Neural cell (in vitro differentiated cells): ENCODE data around the gene HMGCS2. TPM values are rescaled to one million over a fixed set of nuclear protein-coding genes. Genes with fewer than 3 reads are reported as not detected.

Source experiments
- H2AFZ ChIP-seq: fragments of 200-600, 300-800 bp; sonication (generic), shearing (Covaris generic); 2 replicates; pipeline ENCODE4 v1.6.0; 2014; ENCODE audit warnings: low read depth, mild to moderate bottlenecking, antibody characterized with exemption, low read length, moderate library complexity
- H3F3A ChIP-seq: fragments of 200-600 bp; shearing (Covaris generic); 2 replicates; pipeline ENCODE4 v1.6.1; 2016; ENCODE audit warnings: mild to moderate bottlenecking, moderate library complexity, mixed read lengths, antibody characterized with exemption, low read length; ENCODE audit not compliant: insufficient read depth, poor library complexity, severe bottlenecking
- H3K27ac ChIP-seq: fragments of 200-600, 300-800 bp; sonication (generic), shearing (Covaris generic); 2 replicates; pipeline ENCODE4 v1.5.1; 2014; ENCODE audit warnings: mild to moderate bottlenecking, low read length, moderate library complexity
- H3K27me3 ChIP-seq: fragments of 300-800, 200-600 bp; sonication (generic), shearing (Covaris generic); 2 replicates; pipeline ENCODE4 v1.6.0; 2014; ENCODE audit warnings: mild to moderate bottlenecking, low read depth, low read length, moderate library complexity; ENCODE audit not compliant: insufficient read depth
- H3K36me3 ChIP-seq: fragments of 300-800, 200-600 bp; sonication (generic), shearing (Covaris generic); 2 replicates; pipeline ENCODE4 v1.5.1; 2014; ENCODE audit warnings: mild to moderate bottlenecking, antibody characterized with exemption, low read length, moderate library complexity; ENCODE audit not compliant: insufficient read depth
- H3K4me2 ChIP-seq: fragments of 300-800, 200-600 bp; sonication (generic), shearing (Covaris generic); 2 replicates; pipeline ENCODE4 v1.6.0; 2014; ENCODE audit warnings: mild to moderate bottlenecking, low read length
- H3K4me3 ChIP-seq: fragments of 300-800, 200-600 bp; sonication (generic), shearing (Covaris generic); 2 replicates; pipeline ENCODE4 v1.5.1; 2014; ENCODE audit warnings: mild to moderate bottlenecking, low read length, moderate library complexity
- H3K79me2 ChIP-seq: fragments of 200-600 bp; shearing (Covaris generic); replicated peaks from 2 replicates; pipeline ENCODE4 v1.6.0; 2014; ENCODE audit warnings: mild to moderate bottlenecking, low read length, moderate library complexity; ENCODE audit not compliant: insufficient read depth
- H3K9ac ChIP-seq: fragments of 300-800, 200-600 bp; sonication (generic), shearing (Covaris generic); 2 replicates; pipeline ENCODE4 v1.6.1; 2016; ENCODE audit warnings: mild to moderate bottlenecking, low read length, mixed read lengths
- H3K9me2 ChIP-seq: fragments of 200-600 bp; shearing (Covaris generic); 2 replicates; pipeline ENCODE4 v1.6.1; 2016; ENCODE audit warnings: mild to moderate bottlenecking, low read length, mixed read lengths; ENCODE audit not compliant: insufficient read depth
- H3K9me3 ChIP-seq: fragments of 200-600, 300-800 bp; sonication (generic), shearing (Covaris generic); 2 replicates; pipeline ENCODE4 v1.6.1; 2016; ENCODE audit warnings: mild to moderate bottlenecking, mixed run types, low read length, moderate library complexity, mixed read lengths
- H4K20me1 ChIP-seq: fragments of 200-600 bp; shearing (Covaris generic); 2 replicates; pipeline ENCODE4 v1.6.1; 2016; ENCODE audit warnings: mild to moderate bottlenecking, mixed run types; ENCODE audit not compliant: insufficient read depth
- CTCF ChIP-seq: fragments of 450-650 bp; IDR thresholded peaks from 2 replicates; pipeline ENCODE4 v1.5.1; 2014; ENCODE audit warnings: antibody characterized with exemption, mild to moderate bottlenecking, moderate library complexity; ENCODE audit not compliant: poor library complexity, severe bottlenecking
- EP300 ChIP-seq: fragments of 450-650 bp; conservative IDR thresholded peaks from 2 replicates; pipeline ENCODE4 v1.6.1; 2014; ENCODE audit warnings: antibody characterized with exemption, mild to moderate bottlenecking, moderate library complexity; ENCODE audit not compliant: poor library complexity, severe bottlenecking
- EZH2 ChIP-seq: fragments of 200-600, 300-800 bp; shearing (Covaris generic), sonication (generic); IDR thresholded peaks from 2 replicates; pipeline ENCODE4 v1.6.1; 2014; ENCODE audit warnings: antibody characterized with exemption, low read length, borderline replicate concordance, mild to moderate bottlenecking; ENCODE audit not compliant: insufficient read depth, poor library complexity, severe bottlenecking
- MXI1 ChIP-seq: fragments of 450-650 bp; conservative IDR thresholded peaks from 2 replicates; pipeline ENCODE4 v1.6.1; 2014; ENCODE audit warnings: antibody characterized with exemption, mild to moderate bottlenecking; ENCODE audit not compliant: poor library complexity, severe bottlenecking
- POLR2AphosphoS5 ChIP-seq: IDR thresholded peaks from 2 replicates; pipeline ENCODE4 v1.6.1; 2012
- RAD21 ChIP-seq: fragments of 450-650 bp; conservative IDR thresholded peaks from 2 replicates; pipeline ENCODE4 v1.6.1; 2014; ENCODE audit warnings: antibody characterized with exemption, mild to moderate bottlenecking, moderate library complexity
- REST ChIP-seq: IDR thresholded peaks from 2 replicates; pipeline ENCODE4 v1.6.1; 2012; ENCODE audit warnings: borderline replicate concordance
- SMC3 ChIP-seq: fragments of 450-650 bp; conservative IDR thresholded peaks from 2 replicates; pipeline ENCODE4 v1.6.1; 2014; ENCODE audit warnings: antibody characterized with exemption, mild to moderate bottlenecking, moderate library complexity; ENCODE audit not compliant: poor library complexity
- TAF1 ChIP-seq: IDR thresholded peaks from 2 replicates; pipeline ENCODE4 v1.6.1; 2012; ENCODE audit warnings: low read depth
- polyA plus RNA-seq: library from polyadenylated mRNA; depleted of rRNA; stranded (reverse); fragments of >200 nt; gene quantifications from 2 replicates; pipeline ENCODE4 v1.2.3, GENCODE V29; 2014

HMGCS2 gene
- polyA plus RNA-seq, 1 donor from 2014 or later, result not detected

DNA sequence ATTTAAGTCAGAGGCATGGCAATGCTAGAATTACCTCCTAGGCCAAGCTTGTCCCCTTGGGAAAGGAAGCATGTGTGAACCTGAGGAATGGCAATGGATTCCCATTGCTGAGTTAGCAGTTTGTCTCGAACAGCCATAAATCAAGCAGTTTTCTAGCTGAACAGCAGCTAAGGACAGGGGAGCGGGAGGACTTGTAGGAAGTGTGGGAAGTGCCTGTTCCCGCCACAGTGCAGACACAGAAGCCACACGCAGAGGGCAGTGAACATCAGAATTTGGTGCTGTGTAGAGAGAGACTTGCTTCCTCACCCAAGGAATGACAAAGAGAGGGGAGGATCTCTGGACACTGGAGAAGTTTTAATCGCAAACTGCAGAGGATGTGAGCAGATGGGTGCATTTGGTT is 53.2 kb downstream of the HMGCS2 start:
- no peaks in the 10 kb centered on the region for H3K9me3 ChIP-seq
- H4K20me1 ChIP-seq, result no peaks in the 10 kb centered on the region
- H3K4me3 ChIP-seq, result no peak overlapping the region
- H3K9me2 ChIP-seq, result no peaks in the 10 kb centered on the region
- H2AFZ ChIP-seq, result no peak overlapping the region
- peaks cover 43% of the 10 kb centered on the region for H3K79me2 ChIP-seq
- H3K4me2 ChIP-seq, result no peak overlapping the region
- H3K9ac ChIP-seq, result no peak overlapping the region
- TF ChIP-seq REST, result no peak
- no peak for TF ChIP-seq SMC3
- no peak for TF ChIP-seq TAF1
- TF ChIP-seq EZH2, result no peak
- H3K27ac ChIP-seq, result no peak overlapping the region
- H3K36me3 ChIP-seq, result no peaks in the 10 kb centered on the region
- H3K27me3 ChIP-seq, result no peaks in the 10 kb centered on the region
- H3F3A ChIP-seq, result no peaks in the 10 kb centered on the region

- Histone ChIP-seq H3K9ac (no peak overlapping the region), H3F3A (no peaks in the 10 kb centered on the region), H4K20me1 (no peaks in the 10 kb centered on the region), H3K9me2 (no peaks in the 10 kb centered on the region), H3K36me3 (no peaks in the 10 kb centered on the region), H3K79me2 (peaks cover 43% of the 10 kb centered on the region), H3K4me3 (no peak overlapping the region), H3K27me3 (no peaks in the 10 kb centered on the region), H3K27ac (no peak overlapping the region), H3K4me2 (no peak overlapping the region), H3K9me3 (no peaks in the 10 kb centered on the region), H2AFZ (no peak overlapping the region)
- TF ChIP-seq RAD21, result no peak
- no peak for TF ChIP-seq POLR2AphosphoS5
- no peak for TF ChIP-seq REST
- no peak for TF ChIP-seq CTCF
- no peak for TF ChIP-seq SMC3
- no peak for TF ChIP-seq TAF1
- TF ChIP-seq MXI1, result no peak
- TF ChIP-seq EZH2, result no peak
- TF ChIP-seq EP300, result no peak
Observed at GRCh38 chr1:119714583-119714982, 54.1 kb downstream of the HMGCS2 start.
